H1 (cell line): Measurements from ENCODE around the gene ARHGAP26.

Experiments used
- BACH1 ChIP-seq: IDR thresholded peaks from 2 replicates; pipeline ENCODE4 v1.6.1; 2012; ENCODE audit warnings: low read length, improper control_type of control experiment
- CTCF ChIP-seq, 3 experiments: IDR thresholded peaks; 1 replicate in 2 of 3; 2 replicates in 1 of 3; pipeline versions ENCODE4 v1.5.1 to v1.6.1; 2011; ENCODE audit warnings: low read length in 3 of 3, mild to moderate bottlenecking in 3 of 3, inconsistent platforms in 2 of 3, low read depth in 1 of 3, moderate library complexity in 1 of 3; ENCODE audit not compliant: insufficient read depth in 1 of 3; ENCODE audit errors: control extremely low read depth in 1 of 3
- EZH2 ChIP-seq: fragments of 200-600 bp; sonication (generic); IDR thresholded peaks from 2 replicates; pipeline ENCODE4 v1.7.1; 2012; ENCODE audit warnings: low read depth, mild to moderate bottlenecking, moderate library complexity, low read length, inconsistent platforms; ENCODE audit not compliant: severe bottlenecking
- GABPA ChIP-seq: IDR thresholded peaks from 2 replicates; pipeline ENCODE4 v1.6.1; 2011; ENCODE audit warnings: mild to moderate bottlenecking, low read length, moderate library complexity, borderline replicate concordance; ENCODE audit not compliant: insufficient read depth
- GTF2F1 ChIP-seq: IDR thresholded peaks from 2 replicates; pipeline ENCODE4 v1.6.1; 2012; ENCODE audit warnings: low read depth, low read length, improper control_type of control experiment, borderline replicate concordance
- POLR2A ChIP-seq, 2 experiments: IDR thresholded peaks; 1 replicate in 1 of 2; 2 replicates in 1 of 2; pipeline ENCODE4 v1.6.1; 2011; ENCODE audit warnings: low read depth in 2 of 2, low read length in 2 of 2, mild to moderate bottlenecking in 2 of 2; ENCODE audit errors: control extremely low read depth in 1 of 2
- POLR2AphosphoS5 ChIP-seq: IDR thresholded peaks from 2 replicates; pipeline ENCODE4 v1.6.1; 2011; ENCODE audit warnings: low read depth, low read length
- ZNF274 ChIP-seq: IDR thresholded peaks from 2 replicates; pipeline ENCODE4 v1.7.0; 2012; ENCODE audit warnings: low read length, borderline replicate concordance; ENCODE audit errors: extremely low read depth

- TF ChIP-seq GTF2F1: no peak
- no peak for TF ChIP-seq POLR2A (IDR thresholded peaks at IDR 0.05; ENCODE audit: control extremely low read depth in 1 of 2, low read depth in 2 of 2, low read length in 2 of 2)
- no peak for TF ChIP-seq EZH2
- no peak for TF ChIP-seq CTCF (IDR thresholded peaks at IDR 0.05; ENCODE audit: control extremely low read depth in 1 of 3, insufficient read depth in 1 of 3, low read depth in 1 of 3, low read length in 3 of 3)
- no peak for TF ChIP-seq POLR2AphosphoS5
- no peak for TF ChIP-seq ZNF274
- TF ChIP-seq BACH1: no peak
- TF ChIP-seq GABPA: no peak
These were observed 467.5 kb downstream of the ARHGAP26 start for GRCh38 chr5:143237664-143238063.
